ENCODE results near the gene RLN2.

DNA sequence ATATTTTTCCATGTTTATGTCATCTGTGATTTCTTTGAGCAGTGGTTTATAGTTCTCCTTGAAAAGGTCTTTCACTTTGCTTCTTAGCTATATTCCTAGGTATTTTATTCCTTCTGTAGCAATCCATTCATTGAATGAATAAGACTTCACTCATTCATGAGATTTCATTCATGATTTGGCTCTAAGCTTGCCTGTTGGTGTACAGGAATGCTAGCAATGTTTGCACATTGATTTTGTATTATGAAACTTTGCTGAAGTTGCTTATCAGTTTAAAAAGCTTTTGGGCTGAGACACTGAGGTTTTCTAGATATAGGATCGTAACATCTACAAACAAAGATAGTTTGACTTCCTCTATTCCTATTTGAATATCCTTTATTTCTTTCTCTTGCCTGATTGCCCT lies 15.9 kb downstream of the RLN2 start:
- TF ChIP-seq, protein P1, sequence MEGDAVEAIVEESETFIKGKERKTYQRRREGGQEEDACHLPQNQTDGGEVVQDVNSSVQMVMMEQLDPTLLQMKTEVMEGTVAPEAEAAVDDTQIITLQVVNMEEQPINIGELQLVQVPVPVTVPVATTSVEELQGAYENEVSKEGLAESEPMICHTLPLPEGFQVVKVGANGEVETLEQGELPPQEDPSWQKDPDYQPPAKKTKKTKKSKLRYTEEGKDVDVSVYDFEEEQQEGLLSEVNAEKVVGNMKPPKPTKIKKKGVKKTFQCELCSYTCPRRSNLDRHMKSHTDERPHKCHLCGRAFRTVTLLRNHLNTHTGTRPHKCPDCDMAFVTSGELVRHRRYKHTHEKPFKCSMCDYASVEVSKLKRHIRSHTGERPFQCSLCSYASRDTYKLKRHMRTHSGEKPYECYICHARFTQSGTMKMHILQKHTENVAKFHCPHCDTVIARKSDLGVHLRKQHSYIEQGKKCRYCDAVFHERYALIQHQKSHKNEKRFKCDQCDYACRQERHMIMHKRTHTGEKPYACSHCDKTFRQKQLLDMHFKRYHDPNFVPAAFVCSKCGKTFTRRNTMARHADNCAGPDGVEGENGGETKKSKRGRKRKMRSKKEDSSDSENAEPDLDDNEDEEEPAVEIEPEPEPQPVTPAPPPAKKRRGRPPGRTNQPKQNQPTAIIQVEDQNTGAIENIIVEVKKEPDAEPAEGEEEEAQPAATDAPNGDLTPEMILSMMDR (IDR thresholded peaks at IDR 0.05) = no peak
- TF ChIP-seq POLR2A (IDR thresholded peaks at IDR 0.05) (no peak), POLR2AphosphoS5 (IDR thresholded peaks at IDR 0.05) (no peak)

Measured in prostate gland (tissue), 2 donors.